GM12878 (cell line): Measurements from ENCODE around the gene CCNY. TPM values are rescaled to one million over a fixed set of nuclear protein-coding genes. Genes with fewer than 3 reads are reported as not detected.

Source experiments
- ATAC-seq: fragments of 200-7000 bp; cut with Tn5 transposase; 3 replicates; pipeline ENCODE4 v1.9.1; 2020; ENCODE audit warnings: mild to moderate bottlenecking, moderate library complexity
- BruUV-seq: library from RNA; stranded (reverse); fragments of 400-500 nt; replicated peaks from 2 replicates; lab custom pipeline; 2021; lab: Mats Ljungman, UMichigan
- CTCF ChIA-PET: fragments of 300-600 bp; sonication (Branson Sonifier 250); formaldehyde crosslinking; extraction: SDS; loops from one replicate; lab custom pipeline; 2021; ENCODE audit warnings: inconsistent platforms; lab: Yijun Ruan, JAX
- POLR2A ChIA-PET: fragments of 350-600 bp; formaldehyde crosslinking; extraction: SDS; loops from one replicate; lab custom pipeline; 2021; ENCODE audit warnings: inconsistent platforms; lab: Charles Lee
- RAD21 ChIA-PET: fragments of 300-600 bp; sonication (Branson Sonifier 250); formaldehyde crosslinking; loops from one replicate; lab custom pipeline; 2023; ENCODE audit warnings: antibody characterized with exemption; ENCODE audit not compliant: unreplicated experiment; lab: Charles Lee
- SMC1A ChIA-PET: fragments of 300-600 bp; sonication (Branson Sonifier 250); formaldehyde crosslinking; loops from one replicate; lab custom pipeline; 2023; ENCODE audit not compliant: unreplicated experiment, uncharacterized antibody; lab: Charles Lee
- DNase-seq: peaks from one replicate; pipeline ENCODE4 v3.0.0-alpha.2; 2011; ENCODE audit warnings: low read depth, low spot score
- FAIRE-seq: peaks from 3 replicates; lab custom pipeline; 2011; peaks lifted over from hg19 to GRCh38; lab: Jason Lieb, UNC
- H2AFZ ChIP-seq: 2 replicates; pipeline ENCODE4 v1.6.0; 2011; ENCODE audit warnings: low read depth, low read length, control low read depth; ENCODE audit not compliant: control insufficient read depth
- H3K27ac ChIP-seq: 2 replicates; pipeline ENCODE4 v1.5.1; 2011; ENCODE audit warnings: control low read depth; ENCODE audit not compliant: control insufficient read depth, insufficient read depth
- H3K27me3 ChIP-seq, 2 experiments: replicated peaks in 1 of 2; 2 replicates each; pipeline versions ENCODE4 v1.6.0 to v1.6.1; 2011; ENCODE audit warnings: low read length in 1 of 2; ENCODE audit not compliant: control insufficient read depth in 2 of 2, insufficient read depth in 2 of 2
- H3K36me3 ChIP-seq, 2 experiments: 2 replicates each; pipeline ENCODE4 v1.5.1; 2011; ENCODE audit warnings: low read length in 1 of 2; ENCODE audit not compliant: control insufficient read depth in 2 of 2, insufficient read depth in 2 of 2
- H3K4me1 ChIP-seq: 2 replicates; pipeline ENCODE4 v1.6.1; 2011; ENCODE audit warnings: mild to moderate bottlenecking, low read length, moderate library complexity, mixed read lengths; ENCODE audit not compliant: control insufficient read depth, insufficient read depth
- H3K4me2 ChIP-seq: 2 replicates; pipeline ENCODE4 v1.6.0; 2011; ENCODE audit warnings: control low read depth; ENCODE audit not compliant: control insufficient read depth, insufficient read depth
- H3K4me3 ChIP-seq: fragments of 200-600 bp; sonication (generic); 2 replicates; pipeline ENCODE4 v1.5.1; 2016
- H3K79me2 ChIP-seq: 2 replicates; pipeline ENCODE4 v1.6.0; 2011; ENCODE audit warnings: low read length; ENCODE audit not compliant: control insufficient read depth, insufficient read depth
- H3K9ac ChIP-seq: 2 replicates; pipeline ENCODE4 v1.8.0; 2011; ENCODE audit warnings: low read length, control low read depth, mixed read lengths; ENCODE audit not compliant: control insufficient read depth, insufficient read depth
- H3K9me3 ChIP-seq: replicated peaks from 3 replicates; pipeline ENCODE4 v1.5.1; 2011; ENCODE audit warnings: mild to moderate bottlenecking, low read length; ENCODE audit not compliant: control insufficient read depth, insufficient read depth
- H4K20me1 ChIP-seq: 2 replicates; pipeline ENCODE4 v1.6.0; 2011; ENCODE audit not compliant: control insufficient read depth, insufficient read depth
- E4F1 ChIP-seq: fragments of 450-650 bp; IDR thresholded peaks from 2 replicates; pipeline ENCODE4 v1.6.1; 2018; ENCODE audit warnings: borderline replicate concordance, mild to moderate bottlenecking; ENCODE audit not compliant: partially characterized antibody
- NKRF ChIP-seq: fragments of 450-650 bp; conservative IDR thresholded peaks from 2 replicates; pipeline ENCODE4 v1.6.1; 2017; ENCODE audit warnings: mild to moderate bottlenecking, moderate library complexity
- WGBS: methylation state at CpG from one replicate; pipeline ENCODE4 v1.1.6; 2016; ENCODE audit warnings: low lambda C conversion rate; ENCODE audit not compliant: insufficient replicate concordance, insufficient coverage; ENCODE audit errors: missing lambda C conversion rate; 5-methylcytosine and 5-hydroxymethylcytosine counted together
- in situ Hi-C: fragments of 300-500 bp; cut with MboI; formaldehyde crosslinking; loops from 9 replicates; pipeline ENCODE4 v1.14.3; 2018; ENCODE audit warnings: mixed read lengths
- intact Hi-C: fragments of 100-400 bp; cut with micrococcal nuclease; formaldehyde crosslinking; loops from one replicate; pipeline ENCODE4 v1.14.2; 2022; ENCODE audit not compliant: unreplicated experiment
- polyA plus RNA-seq, 11 experiments: library from polyadenylated mRNA; depleted of rRNA in 4 of 11; unstranded in 6 of 11; stranded (reverse) in 5 of 11; fragments of >200 nt; fragmentation: Nextera tagmentation in 4 of 11; fragmentation: Illumina TruSeq in 1 of 11; extraction: Ambion mirVana in 4 of 11; extraction: Trizol in 1 of 11; gene quantifications; 1 replicate in 1 of 11; 2 replicates in 10 of 11; pipeline versions ENCODE4 v1.2.1 to v1.2.3, GENCODE V29; 2011 to 2016; ENCODE audit warnings: inconsistent platforms in 2 of 11, missing spikeins in 2 of 11, low read depth in 1 of 11
- total RNA-seq, 4 experiments: library from RNA; depleted of rRNA in 3 of 4; stranded (reverse); fragments of >200 nt in 3 of 4; fragmentation: Illumina TruSeq in 1 of 4; extraction: Trizol in 1 of 4; gene quantifications; 2 replicates each; pipeline versions ENCODE4 v1.2.1 to v1.2.3, GENCODE V29; 2013 to 2021

The CCNY gene
- total and polyA plus RNA-seq, 10 of the 15 experiments (the other 5 are each of a cell fraction or from before 2014, with no cell fraction given), result 3.6 to 50.0 (median 26.1) TPM

GRCh38 chr10:35391153-35391953 lies 55.0 kb downstream of the CCNY start:
- TF ChIP-seq E4F1 (no peak), NKRF (no peak)
- H3K4me1 ChIP-seq, result peaks cover 12% of the 10 kb centered on the region
- H3K27me3 ChIP-seq, result no peaks in the 10 kb centered on the region
- H3K9me3 ChIP-seq, result peaks cover 3% of the 10 kb centered on the region; the same call in 2 of the 3 replicates
- H3K79me2 ChIP-seq, result peaks cover 11% of the 10 kb centered on the region
- no peak overlapping the region for H3K9ac ChIP-seq
- CTCF ChIA-PET, result no interaction called here
- RAD21 ChIA-PET, result no interaction called here
- no peak overlapping the region for H2AFZ ChIP-seq
- no peak overlapping the region for H3K4me3 ChIP-seq
- BruUV-seq, result no TSS peak
- DNase-seq (no peak), ATAC-seq (no peak), FAIRE-seq (no peak)
- intact Hi-C loops, result no loop called here
- H3K4me2 ChIP-seq, result no peak overlapping the region
- WGBS, result 90% methylated on average over 8 of the region's 9 CpGs
- in situ Hi-C loops, result no loop called here
- POLR2A ChIA-PET, result no interaction called here
- SMC1A ChIA-PET, result no interaction called here
- no peak overlapping the region for H3K27ac ChIP-seq
- no peaks in the 10 kb centered on the region for H4K20me1 ChIP-seq
- H3K36me3 ChIP-seq, result no peaks in the 10 kb centered on the region; a peak in 1 of 4 replicates
